Measurements from ENCODE around the gene MTFR2.

Gene MTFR2

GRCh38 chr6:136249811-136250685, at the start of gene MTFR2:
TSS of gene MTFR2 (minus strand) at chr6:136250311. CDS start at chr6:136249099, 1,212 bp downstream.
- H3K9me3 Mint-ChIP-seq, result no peaks in the 10 kb centered on the region
- H3K4me3 Mint-ChIP-seq, result peak within 1 kb of the TSS; percentile 99
- no peaks in the 10 kb centered on the region for H3K27me3 Mint-ChIP-seq
- H3K4me1 Mint-ChIP-seq, result peaks cover 44% of the 10 kb centered on the region
- peaks cover 2% of the 10 kb centered on the region for H3K36me3 Mint-ChIP-seq
- peak within 1 kb of the TSS; percentile 86 for H3K27ac Mint-ChIP-seq

GRCh38 chr6:136294621-136295020, 44.5 kb upstream of the MTFR2 start:
- peaks cover 1% of the 10 kb centered on the region for H3K36me3 Mint-ChIP-seq
- H3K27ac Mint-ChIP-seq, result no peak overlapping the region
- no peaks in the 10 kb centered on the region for H3K9me3 Mint-ChIP-seq
- H3K4me1 Mint-ChIP-seq, result peaks cover 17% of the 10 kb centered on the region
- H3K27me3 Mint-ChIP-seq, result no peaks in the 10 kb centered on the region
- no peak overlapping the region for H3K4me3 Mint-ChIP-seq

GRCh38 chr6:136290410-136291010, 40.4 kb upstream of the MTFR2 start:
- Mint-ChIP-seq H3K4me1 (peaks cover 44% of the 10 kb centered on the region), H3K27me3 (no peaks in the 10 kb centered on the region), H3K27ac (peak overlapping the region; percentile 100), H3K36me3 (peaks cover 9% of the 10 kb centered on the region), H3K9me3 (no peaks in the 10 kb centered on the region), H3K4me3 (peak overlapping the region; percentile 98)

GRCh38 chr6:136289579-136290409, 39.7 kb upstream of the MTFR2 start, which contains the start of gene BCLAF1:
TSS of gene BCLAF1 (minus strand) at chr6:136289846. CDS start at chr6:136279866, 9,980 bp downstream.
- peak within 1 kb of the TSS; percentile 100 for H3K27ac Mint-ChIP-seq
- peaks cover 12% of the 10 kb centered on the region for H3K36me3 Mint-ChIP-seq
- H3K9me3 Mint-ChIP-seq, result no peaks in the 10 kb centered on the region
- peak within 1 kb of the TSS; percentile 98 for H3K4me3 Mint-ChIP-seq
- peaks cover 51% of the 10 kb centered on the region for H3K4me1 Mint-ChIP-seq
- no peaks in the 10 kb centered on the region for H3K27me3 Mint-ChIP-seq

DNA sequence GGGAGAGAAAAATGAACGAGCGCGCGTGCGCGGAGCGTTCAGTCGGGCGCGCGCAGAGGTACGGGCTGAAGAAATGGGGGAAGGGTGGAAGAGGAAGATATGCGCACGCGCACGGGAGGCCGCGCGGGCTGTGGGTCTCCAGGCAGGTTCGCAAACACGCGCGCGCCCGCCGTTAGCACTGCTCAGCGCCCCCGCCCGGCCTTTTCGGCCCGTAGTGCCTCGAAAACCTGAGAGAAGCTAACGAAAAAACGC, 39.1 kb upstream of the MTFR2 start:
- H3K36me3 Mint-ChIP-seq, result peaks cover 18% of the 10 kb centered on the region
- H3K4me3 Mint-ChIP-seq, result peak overlapping the region; percentile 98
- no peaks in the 10 kb centered on the region for H3K9me3 Mint-ChIP-seq
- peak overlapping the region; percentile 100 for H3K27ac Mint-ChIP-seq
- H3K4me1 Mint-ChIP-seq, result peaks cover 57% of the 10 kb centered on the region
- no peaks in the 10 kb centered on the region for H3K27me3 Mint-ChIP-seq

- Mint-ChIP-seq H3K27me3 (no peaks in the 10 kb centered on the region), H3K9me3 (no peaks in the 10 kb centered on the region), H3K27ac (peak overlapping the region; percentile 100), H3K4me3 (peak overlapping the region; percentile 98), H3K4me1 (peaks cover 62% of the 10 kb centered on the region), H3K36me3 (peaks cover 18% of the 10 kb centered on the region)
These were observed 38.6 kb upstream of the MTFR2 start for GRCh38 chr6:136288566-136289326.

DNA sequence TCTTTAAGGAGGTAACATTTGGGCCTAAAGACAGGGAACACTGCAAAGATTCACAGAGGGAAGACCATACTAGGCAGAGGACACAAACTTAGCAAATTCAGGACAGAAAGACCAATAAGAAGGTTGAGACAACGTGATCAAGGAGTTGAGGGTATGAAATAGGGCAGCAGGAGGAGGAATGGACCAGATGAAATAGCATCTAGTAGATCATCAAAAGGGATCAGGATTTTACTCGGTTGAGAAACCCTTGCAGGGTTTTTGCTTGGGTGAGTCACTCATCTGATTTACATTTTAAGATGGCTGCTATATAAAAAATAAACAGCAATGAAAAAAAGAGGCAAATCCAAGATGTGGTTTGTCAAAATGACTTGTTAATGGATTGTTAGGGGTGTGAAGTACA, 34.8 kb upstream of the MTFR2 start:
- no peaks in the 10 kb centered on the region for H3K27me3 Mint-ChIP-seq
- peak overlapping the region; percentile 52 for H3K27ac Mint-ChIP-seq
- peaks cover 23% of the 10 kb centered on the region for H3K36me3 Mint-ChIP-seq
- H3K4me3 Mint-ChIP-seq, result peak overlapping the region; percentile 98
- H3K4me1 Mint-ChIP-seq, result peaks cover 83% of the 10 kb centered on the region
- H3K9me3 Mint-ChIP-seq, result no peaks in the 10 kb centered on the region

DNA sequence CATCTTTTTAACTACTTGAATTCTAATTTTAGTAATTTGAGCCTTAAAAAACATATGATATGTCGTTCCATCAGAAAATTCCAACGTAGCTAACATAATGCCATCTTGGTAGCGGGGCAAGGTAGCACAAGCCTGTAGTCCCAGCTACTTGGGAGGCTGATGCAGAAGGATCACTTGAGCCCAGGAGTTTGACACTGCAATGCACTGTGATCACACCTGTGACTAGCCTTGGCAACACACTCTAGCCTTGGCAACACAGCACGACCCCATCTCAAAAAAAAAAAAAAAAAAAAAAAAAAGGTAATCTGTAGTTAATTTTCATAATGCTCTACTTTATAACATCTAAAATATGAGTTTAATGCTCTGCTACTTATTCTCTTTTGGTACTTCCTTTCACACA, 32.8 kb upstream of the MTFR2 start:
- peaks cover 14% of the 10 kb centered on the region for H3K36me3 Mint-ChIP-seq
- H3K4me1 Mint-ChIP-seq, result peaks cover 89% of the 10 kb centered on the region

DNA sequence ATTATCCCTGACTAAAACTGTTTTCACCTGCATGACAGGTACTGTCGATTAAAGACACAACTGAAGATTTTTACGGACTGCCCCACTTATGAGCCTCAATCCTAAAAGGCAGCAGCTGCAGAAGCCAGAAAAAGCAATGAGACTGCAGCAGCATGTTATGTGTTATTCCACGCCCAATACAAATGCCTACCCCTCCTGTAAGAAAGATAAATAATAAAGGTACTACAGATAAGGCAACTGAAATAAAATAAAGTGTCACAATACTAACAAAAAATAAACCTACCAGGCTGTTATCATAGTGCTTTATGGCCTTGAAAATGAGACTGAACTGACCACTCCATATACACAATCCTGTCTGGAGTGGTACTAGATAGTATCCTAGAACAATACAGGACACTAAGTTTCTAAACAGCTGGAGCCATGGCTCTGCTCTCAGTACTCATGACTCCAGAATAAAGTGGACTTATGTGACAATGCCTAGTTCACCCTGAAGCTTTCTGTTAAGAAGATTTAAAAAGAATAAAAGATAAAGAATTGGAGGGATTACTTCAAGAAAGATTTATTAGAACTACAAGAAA, 30.0 kb upstream of the MTFR2 start:
- Mint-ChIP-seq H3K4me3 (peak overlapping the region; percentile 61), H3K36me3 (peaks cover 19% of the 10 kb centered on the region), H3K9me3 (no peaks in the 10 kb centered on the region), H3K27ac (peak overlapping the region; percentile 30), H3K27me3 (no peaks in the 10 kb centered on the region), H3K4me1 (peaks cover 77% of the 10 kb centered on the region)

More for the DNA sequence above, 32.8 kb upstream of the MTFR2 start:
- Mint-ChIP-seq H3K4me3 (peak overlapping the region; percentile 98), H3K9me3 (no peaks in the 10 kb centered on the region), H3K27me3 (no peaks in the 10 kb centered on the region), H3K27ac (no peak overlapping the region)

DNA sequence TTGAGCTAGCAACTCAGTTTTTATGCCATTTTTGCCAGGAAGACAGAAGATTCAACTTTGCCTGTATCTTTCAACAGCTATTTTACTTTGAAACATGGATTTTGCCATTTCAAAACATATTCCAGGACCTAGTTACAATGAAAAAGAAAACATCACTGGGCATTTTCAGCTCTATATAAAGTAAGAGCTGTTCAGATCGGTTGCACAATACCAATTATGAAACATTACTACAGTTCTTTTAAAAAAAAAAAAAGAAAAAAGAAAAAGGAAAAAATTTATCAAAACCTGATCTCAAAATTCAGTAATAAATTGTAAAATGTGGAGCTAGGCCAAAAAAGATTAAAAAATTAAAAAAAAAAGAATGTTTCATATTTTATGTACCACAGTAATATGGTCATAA, 24.0 kb upstream of the MTFR2 start:
- Mint-ChIP-seq H3K4me1 (peaks cover 68% of the 10 kb centered on the region), H3K36me3 (peaks cover 31% of the 10 kb centered on the region), H3K4me3 (no peak overlapping the region), H3K9me3 (no peaks in the 10 kb centered on the region), H3K27me3 (no peaks in the 10 kb centered on the region), H3K27ac (peak overlapping the region; percentile 51)

DNA sequence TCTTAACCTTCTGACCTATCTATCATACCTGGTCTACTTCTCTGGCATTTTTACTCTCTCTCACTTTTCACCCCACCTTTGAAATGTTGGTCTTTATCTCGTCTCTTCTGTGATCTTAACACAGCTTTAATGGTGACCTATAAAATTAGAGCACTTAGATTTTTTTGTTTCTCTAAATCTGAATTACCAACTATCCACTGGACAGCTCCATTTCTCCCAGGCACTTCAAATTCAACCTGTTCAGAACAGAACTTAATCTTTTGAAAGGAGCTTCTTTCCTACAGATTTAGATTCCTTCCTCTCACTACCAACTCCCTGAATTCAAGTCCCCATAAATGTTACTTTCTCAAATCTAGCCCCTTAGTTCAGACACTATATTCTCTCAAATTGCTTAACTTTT, 15.0 kb upstream of the MTFR2 start:
- Mint-ChIP-seq H3K4me1 (peaks cover 63% of the 10 kb centered on the region), H3K4me3 (no peak overlapping the region), H3K27ac (peak overlapping the region; percentile 88), H3K9me3 (no peaks in the 10 kb centered on the region), H3K36me3 (peaks cover 34% of the 10 kb centered on the region), H3K27me3 (no peaks in the 10 kb centered on the region)

DNA sequence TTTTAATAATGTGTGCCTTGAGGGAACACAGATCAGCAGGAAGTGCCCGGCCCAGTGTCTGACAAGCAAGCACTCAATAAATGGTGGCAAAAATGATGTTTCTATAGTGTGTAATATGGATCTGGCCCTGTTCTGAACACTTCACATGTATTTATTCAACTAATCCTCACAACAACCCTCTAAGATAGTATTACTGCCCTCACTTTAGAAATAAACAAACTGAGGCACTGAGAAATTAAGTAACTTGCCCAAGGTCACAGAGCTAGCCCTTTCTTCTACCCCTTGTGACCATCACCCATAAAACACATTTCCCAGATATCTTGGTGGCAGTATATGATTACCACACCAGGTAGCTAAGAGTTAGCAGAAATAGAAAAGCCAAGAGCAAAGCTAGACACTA, 12.8 kb upstream of the MTFR2 start:
- Mint-ChIP-seq H3K4me1 (peaks cover 48% of the 10 kb centered on the region), H3K27ac (peak overlapping the region; percentile 5), H3K27me3 (no peaks in the 10 kb centered on the region), H3K4me3 (no peak overlapping the region), H3K36me3 (peaks cover 29% of the 10 kb centered on the region), H3K9me3 (no peaks in the 10 kb centered on the region)

DNA sequence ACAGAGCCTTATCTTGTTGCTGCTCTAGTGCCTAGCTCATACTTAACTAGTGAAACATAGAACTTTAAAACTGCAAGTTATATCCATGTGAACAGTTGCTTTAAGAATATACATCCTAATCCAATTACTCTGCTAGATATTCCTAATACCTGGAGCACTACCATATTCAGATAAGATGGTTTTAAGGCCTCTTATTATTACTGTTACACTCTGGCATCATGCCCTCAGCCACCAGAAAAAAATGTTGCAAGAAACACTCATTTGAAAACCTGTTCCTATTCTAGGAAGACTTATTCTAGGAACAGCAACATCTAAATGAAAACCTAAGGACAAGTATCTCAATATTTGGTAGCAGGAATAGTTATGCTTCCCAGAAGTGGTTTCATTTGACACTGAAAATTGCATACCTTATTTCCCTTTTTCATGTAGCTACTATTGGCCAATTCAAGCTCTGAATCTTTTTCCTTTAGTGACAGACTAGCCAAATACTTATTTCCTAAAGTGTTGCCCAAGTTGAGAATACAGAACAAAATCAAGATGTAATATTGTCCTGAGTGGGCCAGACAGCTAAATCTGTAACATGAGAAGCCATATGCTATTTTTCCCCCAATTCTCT, 4.8 kb upstream of the MTFR2 start:
- H3K4me1 Mint-ChIP-seq, result peaks cover 32% of the 10 kb centered on the region
- H3K4me3 Mint-ChIP-seq, result no peak overlapping the region
- no peaks in the 10 kb centered on the region for H3K9me3 Mint-ChIP-seq
- H3K36me3 Mint-ChIP-seq, result peaks cover 2% of the 10 kb centered on the region
- H3K27ac Mint-ChIP-seq, result no peak overlapping the region
- H3K27me3 Mint-ChIP-seq, result no peaks in the 10 kb centered on the region

GRCh38 chr6:136253734-136254133, 3.6 kb upstream of the MTFR2 start:
- Mint-ChIP-seq H3K4me3 (no peak overlapping the region), H3K27me3 (no peaks in the 10 kb centered on the region), H3K4me1 (peaks cover 44% of the 10 kb centered on the region), H3K9me3 (no peaks in the 10 kb centered on the region), H3K27ac (no peak overlapping the region), H3K36me3 (peaks cover 2% of the 10 kb centered on the region)
